Fibroblast of lung (primary cell): Measurements from ENCODE around the gene OLFM3. TPM values are rescaled to one million over a fixed set of nuclear protein-coding genes. Genes with fewer than 3 reads are reported as not detected.

ENCODE experiments used
- DNase-seq, 2 donors: peaks; one replicate each; pipeline versions ENCODE4 v3.0.0 to v3.0.0-alpha.2; 2010; ENCODE audit warnings: low read depth in 2 of 2
- H2AFZ ChIP-seq: 2 replicates; pipeline ENCODE4 v1.5.1; 2012; ENCODE audit warnings: low read length, control low read depth, inconsistent platforms
- H3K27ac ChIP-seq: 2 replicates; pipeline ENCODE4 v1.5.1; 2011; ENCODE audit warnings: low read length, control low read depth; ENCODE audit not compliant: insufficient read depth
- H3K27me3 ChIP-seq: 2 replicates; pipeline ENCODE4 v1.5.1; 2011; ENCODE audit warnings: mild to moderate bottlenecking, low read length; ENCODE audit not compliant: control insufficient read depth, insufficient read depth
- H3K36me3 ChIP-seq: 2 replicates; pipeline ENCODE4 v1.5.1; 2011; ENCODE audit warnings: low read length; ENCODE audit not compliant: control insufficient read depth, insufficient read depth
- H3K4me1 ChIP-seq: 2 replicates; pipeline ENCODE4 v1.5.1; 2011; ENCODE audit warnings: low read length; ENCODE audit not compliant: control insufficient read depth, insufficient read depth; ENCODE audit errors: extremely low read depth
- H3K4me2 ChIP-seq: 2 replicates; pipeline ENCODE4 v1.5.1; 2011; ENCODE audit warnings: low read length, control low read depth; ENCODE audit not compliant: insufficient read depth; ENCODE audit errors: extremely low read depth
- H3K4me3 ChIP-seq, 4 experiments: fragments of 200-600 bp in 1 of 4; sonication (generic) in 1 of 4; replicated peaks in 1 of 4; 2 replicates each; pipeline ENCODE4 v1.5.1; 2011 to 2016; ENCODE audit warnings: low read length in 4 of 4, low read depth in 3 of 4, mild to moderate bottlenecking in 3 of 4, control low read depth in 2 of 4, inconsistent platforms in 1 of 4, mixed read lengths in 1 of 4; ENCODE audit not compliant: insufficient read depth in 1 of 4; ENCODE audit errors: control extremely low read depth in 1 of 4
- H3K79me2 ChIP-seq: 2 replicates; pipeline ENCODE4 v1.5.1; 2012; ENCODE audit warnings: mild to moderate bottlenecking, low read length, inconsistent platforms; ENCODE audit not compliant: control insufficient read depth, insufficient read depth
- H3K9ac ChIP-seq: 2 replicates; pipeline ENCODE4 v1.5.1; 2011; ENCODE audit warnings: mild to moderate bottlenecking, low read length, control low read depth; ENCODE audit not compliant: insufficient read depth
- H3K9me3 ChIP-seq: 2 replicates; pipeline ENCODE4 v1.5.1; 2012; ENCODE audit warnings: low read depth, low read length; ENCODE audit not compliant: control insufficient read depth, insufficient read depth
- H4K20me1 ChIP-seq: 2 replicates; pipeline ENCODE4 v1.5.1; 2011; ENCODE audit warnings: low read length; ENCODE audit not compliant: control insufficient read depth, insufficient read depth; ENCODE audit errors: extremely low read depth
- EZH2 ChIP-seq: IDR thresholded peaks from 2 replicates; pipeline ENCODE4 v1.5.1; 2012; ENCODE audit warnings: low read length, control low read depth, mild to moderate bottlenecking; ENCODE audit errors: missing control alignments
- polyA plus RNA-seq, 2 donors: library from polyadenylated mRNA; depleted of rRNA in 1 of 2; stranded (reverse) in 1 of 2; unstranded in 1 of 2; fragments of >200 nt; gene quantifications; 2 replicates each; pipeline ENCODE4 v1.2.1, GENCODE V29; 2011 to 2012; ENCODE audit warnings: missing spikeins in 1 of 2
- total RNA-seq: library from RNA; depleted of rRNA; stranded (reverse); fragments of >200 nt; gene quantifications from 2 replicates; pipeline ENCODE4 v1.2.1, GENCODE V29; 2014
- TF ChIP-seq, protein P1 (sequence below), 2 donors: IDR thresholded peaks in 1 of 2; conservative IDR thresholded peaks in 1 of 2; 1 replicate in 1 of 2; 2 replicates in 1 of 2; pipeline ENCODE4 v1.5.1; 2011 to 2012; ENCODE audit warnings: low read length in 2 of 2, control low read depth in 1 of 2, inconsistent platforms in 1 of 2, low read depth in 1 of 2, mild to moderate bottlenecking in 1 of 2

Gene OLFM3
- total and polyA plus RNA-seq, 2 donors (not counting 1 experiment from before 2014, with no cell fraction given) = not detected

DNA sequence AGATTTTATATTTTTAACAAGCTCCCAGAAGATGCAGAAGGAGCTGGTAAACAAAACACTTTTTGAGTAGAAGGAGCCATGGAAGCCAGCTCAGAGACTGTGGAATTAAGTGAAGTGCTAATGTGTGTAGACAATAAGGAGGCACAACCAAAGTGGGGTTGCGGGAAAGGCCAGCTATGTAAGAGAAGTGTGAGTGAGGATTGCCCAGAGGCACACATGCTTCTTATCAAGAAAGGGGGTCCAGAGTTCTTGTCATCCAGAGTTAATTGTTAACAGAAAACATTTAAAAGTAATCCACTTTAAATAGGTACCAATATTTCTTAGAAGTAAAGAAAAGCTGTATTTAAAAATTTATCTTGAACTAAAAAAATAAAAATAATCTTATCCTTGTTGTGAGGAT, 136.8 kb downstream of the OLFM3 start:
- H3K4me3 ChIP-seq = no peak overlapping the region
- TF ChIP-seq EZH2 = no peak
- TF ChIP-seq, protein P1, sequence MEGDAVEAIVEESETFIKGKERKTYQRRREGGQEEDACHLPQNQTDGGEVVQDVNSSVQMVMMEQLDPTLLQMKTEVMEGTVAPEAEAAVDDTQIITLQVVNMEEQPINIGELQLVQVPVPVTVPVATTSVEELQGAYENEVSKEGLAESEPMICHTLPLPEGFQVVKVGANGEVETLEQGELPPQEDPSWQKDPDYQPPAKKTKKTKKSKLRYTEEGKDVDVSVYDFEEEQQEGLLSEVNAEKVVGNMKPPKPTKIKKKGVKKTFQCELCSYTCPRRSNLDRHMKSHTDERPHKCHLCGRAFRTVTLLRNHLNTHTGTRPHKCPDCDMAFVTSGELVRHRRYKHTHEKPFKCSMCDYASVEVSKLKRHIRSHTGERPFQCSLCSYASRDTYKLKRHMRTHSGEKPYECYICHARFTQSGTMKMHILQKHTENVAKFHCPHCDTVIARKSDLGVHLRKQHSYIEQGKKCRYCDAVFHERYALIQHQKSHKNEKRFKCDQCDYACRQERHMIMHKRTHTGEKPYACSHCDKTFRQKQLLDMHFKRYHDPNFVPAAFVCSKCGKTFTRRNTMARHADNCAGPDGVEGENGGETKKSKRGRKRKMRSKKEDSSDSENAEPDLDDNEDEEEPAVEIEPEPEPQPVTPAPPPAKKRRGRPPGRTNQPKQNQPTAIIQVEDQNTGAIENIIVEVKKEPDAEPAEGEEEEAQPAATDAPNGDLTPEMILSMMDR (conservative IDR thresholded peaks at IDR 0.05 in 1 of 2, IDR thresholded peaks at IDR 0.05 in 1 of 2; ENCODE audit: low read depth in 1 of 2, low read length in 2 of 2) = no peak
- H3K4me2 ChIP-seq = no peak overlapping the region
- DNase-seq = no peak
- no peaks in the 10 kb centered on the region for H4K20me1 ChIP-seq
- H3K79me2 ChIP-seq = no peaks in the 10 kb centered on the region
- no peak overlapping the region for H3K27ac ChIP-seq
- no peaks in the 10 kb centered on the region for H3K27me3 ChIP-seq
- H3K9me3 ChIP-seq = no peaks in the 10 kb centered on the region
- no peak overlapping the region for H3K9ac ChIP-seq
- H3K4me1 ChIP-seq = no peaks in the 10 kb centered on the region
- no peaks in the 10 kb centered on the region for H3K36me3 ChIP-seq
- H2AFZ ChIP-seq = no peak overlapping the region

DNA sequence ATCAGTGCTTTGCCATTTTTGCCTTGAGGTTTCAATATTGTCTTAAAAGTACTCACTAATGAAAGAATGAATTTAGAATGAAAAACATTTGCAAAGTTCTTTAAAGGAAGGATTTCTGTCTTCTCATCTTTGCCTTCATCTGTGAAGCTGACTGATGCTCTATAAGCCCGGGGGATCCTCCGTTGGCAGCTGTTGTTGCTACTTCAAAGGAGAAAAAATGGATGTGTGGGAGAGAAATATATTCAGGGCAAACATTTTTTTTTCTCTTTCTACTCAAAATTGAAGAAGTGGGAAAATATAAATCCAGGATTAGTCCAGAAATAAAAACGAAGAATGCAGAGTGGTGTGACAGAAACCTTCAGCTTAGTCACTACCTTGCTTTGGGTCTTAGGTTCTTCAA, 142.5 kb downstream of the OLFM3 start:
- Histone ChIP-seq H3K9me3 (no peaks in the 10 kb centered on the region), H3K79me2 (no peaks in the 10 kb centered on the region), H2AFZ (no peak overlapping the region), H4K20me1 (no peaks in the 10 kb centered on the region), H3K4me2 (no peak overlapping the region), H3K9ac (no peak overlapping the region), H3K4me3 (no peak overlapping the region), H3K27ac (no peak overlapping the region), H3K4me1 (no peaks in the 10 kb centered on the region), H3K27me3 (no peaks in the 10 kb centered on the region), H3K36me3 (no peaks in the 10 kb centered on the region)
- TF ChIP-seq, protein P1 (conservative IDR thresholded peaks at IDR 0.05 in 1 of 2, IDR thresholded peaks at IDR 0.05 in 1 of 2; ENCODE audit: low read depth in 1 of 2, low read length in 2 of 2) = no peak
- TF ChIP-seq EZH2 = no peak
- DNase-seq = no peak

DNA sequence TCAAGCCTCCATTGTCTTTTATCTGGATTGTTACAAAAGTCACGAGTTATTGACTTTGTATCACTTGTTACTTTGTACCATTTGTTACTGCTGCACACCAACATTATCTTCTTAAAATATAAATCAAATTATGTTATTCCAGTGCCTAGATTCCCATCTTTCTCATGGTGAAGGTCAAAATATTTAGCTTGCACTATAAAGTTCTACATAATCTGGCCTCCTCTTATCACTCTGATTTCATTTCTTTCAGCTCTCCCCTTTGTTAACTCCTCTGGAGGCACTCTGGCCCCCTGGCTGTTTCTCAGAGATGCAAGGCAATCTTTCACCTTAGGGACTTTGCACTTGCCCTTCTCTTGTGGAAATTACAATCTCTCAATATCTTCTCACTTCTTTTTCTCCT, 143.8 kb downstream of the OLFM3 start:
- Histone ChIP-seq H3K4me3 (no peak overlapping the region), H3K9me3 (no peaks in the 10 kb centered on the region)
- TF ChIP-seq, protein P1 (conservative IDR thresholded peaks at IDR 0.05 in 1 of 2, IDR thresholded peaks at IDR 0.05 in 1 of 2; ENCODE audit: low read depth in 1 of 2, low read length in 2 of 2) = no peak
- TF ChIP-seq EZH2 = no peak

More for the DNA sequence above, 143.8 kb downstream of the OLFM3 start:
- Histone ChIP-seq H3K27ac (no peak overlapping the region), H3K79me2 (no peaks in the 10 kb centered on the region), H3K36me3 (no peaks in the 10 kb centered on the region), H3K9ac (no peak overlapping the region), H3K4me1 (no peaks in the 10 kb centered on the region), H3K27me3 (no peaks in the 10 kb centered on the region), H3K4me2 (no peak overlapping the region), H2AFZ (no peak overlapping the region), H4K20me1 (no peaks in the 10 kb centered on the region)
- no peak for DNase-seq
